Esophagus squamous epithelium (tissue), 4 donors: ENCODE data around the gene ZNF862.
A peak's percentile ranks its signal among the peaks of the same experiment; 100 is the strongest.

Source experiments
- POLR2A ChIP-seq, 4 donors: fragments of 450-650 bp; IDR thresholded peaks; one replicate each; pipeline ENCODE4 v1.6.1; 2017; ENCODE audit warnings: antibody characterized with exemption in 4 of 4, mild to moderate bottlenecking in 4 of 4, moderate library complexity in 3 of 4
- TF ChIP-seq, protein P1 (sequence below), 6 experiments: fragments of 450-650 bp in 4 of 6; fragments of 200-600 bp in 2 of 6; sonication (generic) in 2 of 6; IDR thresholded peaks; one replicate each; pipeline ENCODE4 v1.5.1; 2016 to 2019; ENCODE audit warnings: antibody characterized with exemption in 6 of 6, mild to moderate bottlenecking in 4 of 6, moderate library complexity in 4 of 6

DNA sequence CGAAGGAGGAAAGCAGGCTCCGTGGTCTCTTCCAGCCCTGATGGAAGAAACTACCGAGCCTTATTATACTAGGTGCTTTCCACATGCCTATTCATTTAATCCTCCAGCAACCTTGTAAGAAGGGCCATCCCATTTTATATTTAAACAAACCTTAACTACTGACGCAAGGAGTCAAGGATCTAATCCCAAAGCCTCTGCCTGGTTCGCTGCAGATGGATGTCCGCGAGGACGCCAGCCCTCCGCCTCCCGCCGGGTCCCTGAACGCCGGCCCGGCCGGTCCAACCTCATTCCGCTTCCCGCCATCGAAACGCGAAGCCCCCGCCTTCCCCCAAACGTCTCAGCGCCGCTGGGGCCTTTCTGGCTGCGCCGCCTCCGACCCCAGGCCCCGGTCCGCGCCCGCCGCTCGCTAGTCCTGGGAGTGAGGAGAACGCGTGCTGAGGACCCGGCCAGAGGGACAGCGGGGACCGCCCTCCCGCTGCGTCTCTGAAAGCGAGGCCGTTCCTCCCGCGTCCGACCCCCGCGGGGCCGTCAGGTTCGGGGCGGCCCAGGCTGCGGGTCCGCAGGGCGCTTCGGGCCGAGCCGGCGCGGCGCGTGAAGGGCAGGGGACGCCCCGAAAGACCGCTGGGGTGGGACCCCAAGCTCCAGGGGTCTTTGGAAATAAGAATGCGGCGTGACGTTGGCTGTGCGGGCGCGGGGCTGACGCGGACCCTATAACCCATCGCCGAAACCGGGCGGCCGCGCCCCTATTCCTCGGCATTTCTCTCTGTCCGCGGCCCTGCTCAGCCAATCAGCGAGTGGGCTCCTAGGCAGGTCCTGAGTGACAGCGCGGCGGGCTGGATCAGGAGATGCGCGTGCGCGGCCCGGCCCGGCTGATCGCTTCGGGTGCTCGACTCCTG, 35.1 kb downstream of the ZNF862 start, which contains the start of gene ATP6V0E2:
- TF ChIP-seq, protein P1, sequence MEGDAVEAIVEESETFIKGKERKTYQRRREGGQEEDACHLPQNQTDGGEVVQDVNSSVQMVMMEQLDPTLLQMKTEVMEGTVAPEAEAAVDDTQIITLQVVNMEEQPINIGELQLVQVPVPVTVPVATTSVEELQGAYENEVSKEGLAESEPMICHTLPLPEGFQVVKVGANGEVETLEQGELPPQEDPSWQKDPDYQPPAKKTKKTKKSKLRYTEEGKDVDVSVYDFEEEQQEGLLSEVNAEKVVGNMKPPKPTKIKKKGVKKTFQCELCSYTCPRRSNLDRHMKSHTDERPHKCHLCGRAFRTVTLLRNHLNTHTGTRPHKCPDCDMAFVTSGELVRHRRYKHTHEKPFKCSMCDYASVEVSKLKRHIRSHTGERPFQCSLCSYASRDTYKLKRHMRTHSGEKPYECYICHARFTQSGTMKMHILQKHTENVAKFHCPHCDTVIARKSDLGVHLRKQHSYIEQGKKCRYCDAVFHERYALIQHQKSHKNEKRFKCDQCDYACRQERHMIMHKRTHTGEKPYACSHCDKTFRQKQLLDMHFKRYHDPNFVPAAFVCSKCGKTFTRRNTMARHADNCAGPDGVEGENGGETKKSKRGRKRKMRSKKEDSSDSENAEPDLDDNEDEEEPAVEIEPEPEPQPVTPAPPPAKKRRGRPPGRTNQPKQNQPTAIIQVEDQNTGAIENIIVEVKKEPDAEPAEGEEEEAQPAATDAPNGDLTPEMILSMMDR (IDR thresholded peaks at IDR 0.05): peak in 1 of 6 experiments; percentile 32
- peak in 2 of 4 donors; percentile 59 to 73 for TF ChIP-seq POLR2A (IDR thresholded peaks at IDR 0.05)
